GM13977 (cell line): Measurements from ENCODE around the gene RAD54L2.

ENCODE experiments used
- DNase-seq: peaks from one replicate; pipeline ENCODE4 v3.0.0; 2012; ENCODE audit warnings: low spot score
- in situ Hi-C: fragments of 300-500 bp; cut with MboI; formaldehyde crosslinking; loops from one replicate; pipeline ENCODE4 v1.12.0; 2022; ENCODE audit warnings: low sequenced_read_pairs, low pct_unique_long_range_greater_than_20kb, mixed read lengths, inconsistent platforms; ENCODE audit not compliant: unreplicated experiment
- TF ChIP-seq, protein P1 (sequence below): IDR thresholded peaks from 2 replicates; pipeline ENCODE4 v1.5.1; 2012; ENCODE audit warnings: mild to moderate bottlenecking, control low read depth; ENCODE audit not compliant: insufficient read depth; ENCODE audit errors: extremely low read depth, missing control alignments

Gene RAD54L2, protein sequence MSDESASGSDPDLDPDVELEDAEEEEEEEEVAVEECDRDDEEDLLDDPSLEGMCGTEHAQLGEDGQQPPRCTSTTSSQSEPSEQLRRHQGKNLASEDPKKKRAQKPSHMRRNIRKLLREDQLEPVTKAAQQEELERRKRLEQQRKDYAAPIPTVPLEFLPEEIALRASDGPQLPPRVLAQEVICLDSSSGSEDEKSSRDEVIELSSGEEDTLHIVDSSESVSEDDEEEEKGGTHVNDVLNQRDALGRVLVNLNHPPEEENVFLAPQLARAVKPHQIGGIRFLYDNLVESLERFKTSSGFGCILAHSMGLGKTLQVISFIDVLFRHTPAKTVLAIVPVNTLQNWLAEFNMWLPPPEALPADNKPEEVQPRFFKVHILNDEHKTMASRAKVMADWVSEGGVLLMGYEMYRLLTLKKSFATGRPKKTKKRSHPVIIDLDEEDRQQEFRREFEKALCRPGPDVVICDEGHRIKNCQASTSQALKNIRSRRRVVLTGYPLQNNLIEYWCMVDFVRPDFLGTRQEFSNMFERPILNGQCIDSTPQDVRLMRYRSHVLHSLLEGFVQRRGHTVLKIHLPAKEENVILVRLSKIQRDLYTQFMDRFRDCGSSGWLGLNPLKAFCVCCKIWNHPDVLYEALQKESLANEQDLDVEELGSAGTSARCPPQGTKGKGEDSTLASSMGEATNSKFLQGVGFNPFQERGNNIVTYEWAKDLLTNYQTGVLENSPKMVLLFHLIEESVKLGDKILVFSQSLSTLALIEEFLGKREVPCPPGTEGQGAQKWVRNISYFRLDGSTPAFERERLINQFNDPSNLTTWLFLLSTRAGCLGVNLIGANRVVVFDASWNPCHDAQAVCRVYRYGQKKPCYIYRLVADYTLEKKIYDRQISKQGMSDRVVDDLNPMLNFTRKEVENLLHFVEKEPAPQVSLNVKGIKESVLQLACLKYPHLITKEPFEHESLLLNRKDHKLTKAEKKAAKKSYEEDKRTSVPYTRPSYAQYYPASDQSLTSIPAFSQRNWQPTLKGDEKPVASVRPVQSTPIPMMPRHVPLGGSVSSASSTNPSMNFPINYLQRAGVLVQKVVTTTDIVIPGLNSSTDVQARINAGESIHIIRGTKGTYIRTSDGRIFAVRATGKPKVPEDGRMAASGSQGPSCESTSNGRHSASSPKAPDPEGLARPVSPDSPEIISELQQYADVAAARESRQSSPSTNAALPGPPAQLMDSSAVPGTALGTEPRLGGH (N-terminal part only)

DNA sequence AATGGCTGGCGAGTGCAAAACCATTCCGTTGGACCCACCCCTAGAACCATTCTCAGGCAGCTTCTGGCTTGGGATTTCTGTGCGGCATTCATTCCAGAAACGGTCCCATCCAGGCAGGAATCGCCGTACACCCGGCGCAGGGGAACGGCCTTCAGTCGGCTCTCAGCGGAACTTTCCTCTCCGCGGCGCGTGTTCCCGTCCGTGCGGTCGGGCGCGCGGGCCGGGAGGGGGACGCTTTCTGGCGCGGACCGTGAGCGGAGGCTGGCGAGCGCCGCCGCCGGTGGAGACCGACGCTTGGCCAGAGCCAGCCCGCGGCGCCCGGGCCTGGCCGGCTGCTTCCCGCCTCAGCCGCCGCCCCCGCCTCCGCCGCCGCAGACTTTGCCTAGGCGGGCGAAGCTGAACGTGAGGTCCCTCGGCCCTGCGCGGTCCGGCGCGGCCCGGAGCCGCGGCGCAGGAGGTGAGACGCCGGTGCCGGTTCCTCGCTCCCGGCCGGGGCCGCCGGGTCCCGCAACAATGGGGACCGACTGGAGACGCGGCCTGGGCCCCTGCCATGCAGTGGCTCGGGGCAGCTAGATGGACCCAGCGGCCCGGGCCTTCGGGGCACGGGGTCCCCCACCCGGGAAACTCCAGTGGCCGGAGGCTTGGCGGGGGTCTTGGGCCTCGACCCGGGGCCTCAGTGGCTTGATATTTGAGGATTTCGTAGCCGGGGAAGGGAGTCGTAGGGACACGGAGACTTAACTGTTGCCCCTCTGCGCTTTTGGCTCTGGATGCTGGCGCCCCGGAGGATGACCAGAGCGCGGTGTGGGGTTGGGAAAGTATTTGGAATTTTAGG is at the start of gene RAD54L2:
Gene RAD54L2 (plus strand): TSS at position 261 of the 832 bp plus-strand sequence. CDS start 51,702 bp downstream, outside the sequence.
- DNase-seq = peak; percentile 90
- TF ChIP-seq, protein P1, sequence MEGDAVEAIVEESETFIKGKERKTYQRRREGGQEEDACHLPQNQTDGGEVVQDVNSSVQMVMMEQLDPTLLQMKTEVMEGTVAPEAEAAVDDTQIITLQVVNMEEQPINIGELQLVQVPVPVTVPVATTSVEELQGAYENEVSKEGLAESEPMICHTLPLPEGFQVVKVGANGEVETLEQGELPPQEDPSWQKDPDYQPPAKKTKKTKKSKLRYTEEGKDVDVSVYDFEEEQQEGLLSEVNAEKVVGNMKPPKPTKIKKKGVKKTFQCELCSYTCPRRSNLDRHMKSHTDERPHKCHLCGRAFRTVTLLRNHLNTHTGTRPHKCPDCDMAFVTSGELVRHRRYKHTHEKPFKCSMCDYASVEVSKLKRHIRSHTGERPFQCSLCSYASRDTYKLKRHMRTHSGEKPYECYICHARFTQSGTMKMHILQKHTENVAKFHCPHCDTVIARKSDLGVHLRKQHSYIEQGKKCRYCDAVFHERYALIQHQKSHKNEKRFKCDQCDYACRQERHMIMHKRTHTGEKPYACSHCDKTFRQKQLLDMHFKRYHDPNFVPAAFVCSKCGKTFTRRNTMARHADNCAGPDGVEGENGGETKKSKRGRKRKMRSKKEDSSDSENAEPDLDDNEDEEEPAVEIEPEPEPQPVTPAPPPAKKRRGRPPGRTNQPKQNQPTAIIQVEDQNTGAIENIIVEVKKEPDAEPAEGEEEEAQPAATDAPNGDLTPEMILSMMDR = peak; percentile 48
- in situ Hi-C loops = no loop called here

DNA sequence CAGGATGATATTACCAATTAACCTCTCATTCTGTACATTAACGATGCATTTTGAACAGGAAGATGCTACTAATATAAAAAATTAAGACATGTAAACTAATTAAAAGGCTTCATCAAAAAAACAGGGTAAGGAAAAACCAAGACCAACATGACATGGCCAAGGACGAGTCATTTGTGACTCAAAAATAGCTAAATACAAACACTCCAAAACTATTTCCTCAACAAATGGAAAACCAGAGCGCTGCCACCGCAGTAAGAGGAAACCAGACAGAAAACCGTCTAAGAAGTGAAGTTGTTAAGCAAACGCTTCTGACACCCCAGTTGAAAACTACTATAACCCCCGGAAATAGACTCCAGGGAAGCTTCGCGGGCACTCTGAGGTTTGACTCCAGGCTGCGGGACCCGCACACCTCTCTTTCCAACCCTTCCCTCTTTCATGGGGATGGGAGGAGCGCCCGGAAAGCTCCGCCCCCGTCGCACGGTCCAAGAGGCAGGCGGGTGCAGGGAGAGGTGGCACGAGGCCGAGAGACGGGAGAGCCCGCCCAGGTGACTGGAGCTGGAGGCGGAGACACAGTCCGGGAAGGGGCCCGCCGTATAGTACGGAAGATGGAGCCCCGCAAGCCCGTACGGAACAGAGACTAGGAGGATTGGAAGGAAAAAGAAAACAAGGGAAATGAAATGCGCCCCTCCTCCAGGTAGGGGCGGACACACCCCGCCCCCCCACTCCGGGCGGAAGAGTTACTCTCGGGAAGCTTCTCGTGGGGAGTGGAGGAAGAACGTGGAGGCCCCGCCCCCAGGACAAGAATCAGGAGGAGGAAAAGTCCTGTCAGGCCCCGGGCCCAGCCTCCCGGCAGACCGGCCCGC is 39.4 kb upstream of the RAD54L2 start:
- in situ Hi-C loops = no loop called here
- TF ChIP-seq, protein P1 = no peak

DNA sequence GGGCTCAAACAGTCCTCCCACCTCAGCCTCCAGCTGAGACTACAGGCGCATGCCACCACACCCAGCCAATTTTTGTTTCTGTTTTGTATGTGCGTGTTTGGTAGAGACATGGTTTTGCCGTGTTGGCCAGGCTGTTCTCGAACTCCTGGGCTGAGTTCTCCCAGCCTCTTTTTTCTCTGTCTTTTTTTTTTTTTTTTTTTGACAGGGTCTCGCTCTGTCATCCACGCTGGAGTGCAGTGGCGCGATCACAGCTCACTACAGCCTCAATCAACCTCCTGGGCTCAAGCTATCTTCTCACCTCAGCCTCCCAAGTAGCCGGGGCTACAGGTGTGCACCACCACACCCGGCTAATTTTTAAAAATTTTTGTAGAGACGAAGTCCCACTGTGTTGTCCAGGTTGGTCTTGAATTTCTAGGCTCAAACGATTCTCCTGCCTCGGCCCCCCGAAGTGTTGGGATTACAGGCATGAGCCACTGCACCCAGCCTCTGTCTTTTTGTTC is 37.8 kb upstream of the RAD54L2 start:
- in situ Hi-C loops = loop anchor here (10.0 kb wide), 2 partner anchors 164 to 294 kb away; no protein-coding TSS in a partner anchor
- TF ChIP-seq, protein P1 = no peak
- no peak for DNase-seq

More for the DNA sequence above, 39.4 kb upstream of the RAD54L2 start:
- peak; percentile 86 for DNase-seq

DNA sequence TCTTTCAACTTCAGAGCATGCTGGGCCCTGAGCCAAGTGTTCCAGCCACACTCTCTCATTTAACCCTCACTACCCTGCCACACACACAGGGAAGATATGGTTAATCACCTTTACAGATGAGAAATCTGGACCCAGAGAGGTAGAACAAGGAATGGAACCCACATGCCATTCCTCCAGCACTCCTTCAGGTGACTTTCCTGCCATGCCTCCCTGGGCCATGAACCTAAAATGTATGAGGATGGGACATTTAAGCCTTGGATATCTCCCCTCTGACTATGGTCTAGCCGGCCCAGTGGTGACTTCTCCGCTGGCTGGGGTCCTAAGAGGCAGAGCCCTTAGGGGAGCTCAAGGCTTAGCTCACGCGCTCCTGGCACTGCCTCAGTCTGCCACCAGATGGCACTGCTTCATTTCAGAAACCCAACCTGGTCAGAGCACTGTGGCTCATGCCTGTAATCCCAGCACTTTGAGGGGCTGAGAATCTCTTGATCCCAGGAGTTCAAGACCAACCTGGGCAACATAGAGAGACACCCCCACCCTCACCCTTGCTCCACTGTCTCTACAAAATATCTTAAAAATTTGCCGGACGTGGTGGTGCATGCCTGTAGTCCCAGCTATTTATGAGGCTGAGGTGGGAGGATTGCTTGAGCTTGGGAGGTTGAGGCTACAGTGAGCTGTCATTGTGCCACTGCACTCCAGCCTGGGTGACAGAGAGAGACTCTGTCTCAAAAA is 36.5 kb upstream of the RAD54L2 start:
- peak; percentile 66 for DNase-seq
- in situ Hi-C loops = loop anchor here (10.0 kb wide), 2 partner anchors 163 to 293 kb away; no protein-coding TSS in a partner anchor
- TF ChIP-seq, protein P1 = peak; percentile 99

DNA sequence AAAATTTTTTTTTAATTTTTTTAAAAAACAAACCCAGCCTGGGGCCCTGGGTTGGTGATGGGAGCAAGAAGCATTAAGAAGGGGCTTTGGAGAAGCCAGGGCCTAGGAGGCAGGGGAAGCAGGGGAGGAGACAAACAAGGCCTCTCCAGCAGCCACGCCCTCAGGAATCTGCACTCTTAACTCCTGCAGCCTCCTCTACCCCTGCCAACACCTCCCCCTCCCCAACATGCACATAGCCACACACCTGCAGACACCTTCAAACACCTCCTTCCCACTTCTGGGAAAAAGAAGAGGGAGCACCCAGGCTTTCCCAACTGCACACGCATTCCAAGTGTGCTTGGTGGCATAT is 36.0 kb upstream of the RAD54L2 start:
- DNase-seq = no peak
- TF ChIP-seq, protein P1 = no peak
- in situ Hi-C loops = loop anchor here (10.0 kb wide), 2 partner anchors 162 to 292 kb away; no protein-coding TSS in a partner anchor
